Brain microvascular endothelial cell (primary cell): ENCODE measurements around the gene POLR1H.

Source experiments
- DNase-seq: peaks from one replicate; pipeline ENCODE4 v3.0.0-alpha.2; 2020
- H3K27ac ChIP-seq: fragments of 250-450 bp; sonication (Bioruptor Pico); 2 replicates; pipeline ENCODE4 v1.5.1; 2020; ENCODE audit warnings: mild to moderate bottlenecking, moderate library complexity
- H3K27me3 ChIP-seq: fragments of 250-450 bp; sonication (Bioruptor Pico); replicated peaks from 2 replicates; pipeline ENCODE4 v1.5.1; 2020; ENCODE audit warnings: mild to moderate bottlenecking
- H3K36me3 ChIP-seq: fragments of 250-450 bp; sonication (Bioruptor Pico); replicated peaks from 2 replicates; pipeline ENCODE4 v1.5.1; 2020; ENCODE audit warnings: mild to moderate bottlenecking
- H3K4me3 ChIP-seq: 2 replicates; pipeline ENCODE4 v1.5.1; 2011; ENCODE audit warnings: low read depth, mild to moderate bottlenecking, control low read depth, low read length, moderate library complexity
- in situ Hi-C: cut with HindIII; loops from 2 replicates; pipeline ENCODE4 v1.10.0; 2017; ENCODE audit warnings: low sequenced_read_pairs, low pct_ligation_motif_present
- TF ChIP-seq, protein P1 (sequence below): IDR thresholded peaks from 2 replicates; pipeline ENCODE4 v1.5.1; 2011; ENCODE audit warnings: low read depth, mild to moderate bottlenecking, moderate library complexity, low read length, control low read depth, inconsistent platforms; ENCODE audit errors: missing control alignments

POLR1H gene

DNA sequence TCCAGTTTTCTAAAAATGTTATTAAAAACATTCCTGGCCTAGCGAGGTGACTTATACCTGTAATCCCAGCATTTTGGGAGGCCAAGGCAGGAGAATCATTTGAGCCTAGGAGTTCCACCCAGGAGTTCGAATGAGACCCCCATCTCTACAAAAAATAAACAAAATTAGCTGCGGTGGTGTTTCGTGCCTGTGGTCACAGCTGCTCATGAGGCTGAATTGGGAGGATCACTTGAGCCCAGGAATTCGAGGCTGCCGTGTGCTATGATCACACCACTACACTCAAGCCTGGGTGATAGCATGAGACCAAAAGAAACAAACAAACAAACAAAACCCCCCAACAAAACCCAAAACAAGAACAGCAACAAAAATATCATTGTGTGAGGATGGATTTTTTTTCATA lies 19.8 kb upstream of the POLR1H start:
- Histone ChIP-seq H3K4me3 (no peak overlapping the region), H3K27ac (no peak overlapping the region), H3K27me3 (no peaks in the 10 kb centered on the region), H3K36me3 (no peaks in the 10 kb centered on the region)
- TF ChIP-seq, protein P1, sequence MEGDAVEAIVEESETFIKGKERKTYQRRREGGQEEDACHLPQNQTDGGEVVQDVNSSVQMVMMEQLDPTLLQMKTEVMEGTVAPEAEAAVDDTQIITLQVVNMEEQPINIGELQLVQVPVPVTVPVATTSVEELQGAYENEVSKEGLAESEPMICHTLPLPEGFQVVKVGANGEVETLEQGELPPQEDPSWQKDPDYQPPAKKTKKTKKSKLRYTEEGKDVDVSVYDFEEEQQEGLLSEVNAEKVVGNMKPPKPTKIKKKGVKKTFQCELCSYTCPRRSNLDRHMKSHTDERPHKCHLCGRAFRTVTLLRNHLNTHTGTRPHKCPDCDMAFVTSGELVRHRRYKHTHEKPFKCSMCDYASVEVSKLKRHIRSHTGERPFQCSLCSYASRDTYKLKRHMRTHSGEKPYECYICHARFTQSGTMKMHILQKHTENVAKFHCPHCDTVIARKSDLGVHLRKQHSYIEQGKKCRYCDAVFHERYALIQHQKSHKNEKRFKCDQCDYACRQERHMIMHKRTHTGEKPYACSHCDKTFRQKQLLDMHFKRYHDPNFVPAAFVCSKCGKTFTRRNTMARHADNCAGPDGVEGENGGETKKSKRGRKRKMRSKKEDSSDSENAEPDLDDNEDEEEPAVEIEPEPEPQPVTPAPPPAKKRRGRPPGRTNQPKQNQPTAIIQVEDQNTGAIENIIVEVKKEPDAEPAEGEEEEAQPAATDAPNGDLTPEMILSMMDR, result no peak
- in situ Hi-C loops, result no loop called here
- DNase-seq, result no peak

- Histone ChIP-seq H3K27me3 (no peaks in the 10 kb centered on the region), H3K4me3 (no peak overlapping the region), H3K36me3 (no peaks in the 10 kb centered on the region), H3K27ac (no peak overlapping the region)
- TF ChIP-seq, protein P1, result no peak
- DNase-seq, result no peak
- in situ Hi-C loops, result no loop called here
Measured at GRCh38 chr6:30041821-30042220, 19.2 kb upstream of the POLR1H start.

DNA sequence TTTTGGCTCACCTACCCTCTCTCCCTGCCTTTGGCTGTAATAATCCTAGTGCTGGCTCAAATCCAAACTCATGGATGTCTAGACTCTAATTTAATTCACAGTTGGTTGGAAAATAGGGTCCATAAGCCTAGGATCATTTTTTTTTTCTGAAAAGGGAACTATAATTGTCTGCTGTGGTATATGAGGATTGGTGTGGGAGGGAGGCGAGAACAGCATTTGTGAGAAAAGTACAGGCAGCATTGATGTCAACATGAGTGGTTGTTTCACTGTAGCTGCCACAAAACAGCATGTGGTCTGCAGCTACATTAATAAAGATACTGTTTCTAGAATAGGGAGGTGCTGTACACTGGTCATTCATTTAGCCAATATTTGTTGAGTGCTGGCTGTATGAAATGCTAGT lies 18.6 kb upstream of the POLR1H start:
- no peak for DNase-seq
- Histone ChIP-seq H3K27me3 (no peaks in the 10 kb centered on the region), H3K4me3 (no peak overlapping the region), H3K27ac (no peak overlapping the region), H3K36me3 (no peaks in the 10 kb centered on the region)
- in situ Hi-C loops, result no loop called here
- TF ChIP-seq, protein P1, result no peak

GRCh38 chr6:30042914-30043313 lies 18.2 kb upstream of the POLR1H start:
- no peaks in the 10 kb centered on the region for H3K36me3 ChIP-seq
- TF ChIP-seq, protein P1, result no peak
- DNase-seq, result no peak
- H3K27me3 ChIP-seq, result no peaks in the 10 kb centered on the region
- in situ Hi-C loops, result no loop called here
- H3K4me3 ChIP-seq, result no peak overlapping the region
- H3K27ac ChIP-seq, result no peak overlapping the region

GRCh38 chr6:30043744-30044143 lies 17.3 kb upstream of the POLR1H start:
- H3K27ac ChIP-seq, result no peak overlapping the region
- H3K27me3 ChIP-seq, result no peaks in the 10 kb centered on the region
- no peak for DNase-seq
- H3K4me3 ChIP-seq, result no peak overlapping the region
- no peaks in the 10 kb centered on the region for H3K36me3 ChIP-seq
- in situ Hi-C loops, result no loop called here
- TF ChIP-seq, protein P1, result no peak

DNA sequence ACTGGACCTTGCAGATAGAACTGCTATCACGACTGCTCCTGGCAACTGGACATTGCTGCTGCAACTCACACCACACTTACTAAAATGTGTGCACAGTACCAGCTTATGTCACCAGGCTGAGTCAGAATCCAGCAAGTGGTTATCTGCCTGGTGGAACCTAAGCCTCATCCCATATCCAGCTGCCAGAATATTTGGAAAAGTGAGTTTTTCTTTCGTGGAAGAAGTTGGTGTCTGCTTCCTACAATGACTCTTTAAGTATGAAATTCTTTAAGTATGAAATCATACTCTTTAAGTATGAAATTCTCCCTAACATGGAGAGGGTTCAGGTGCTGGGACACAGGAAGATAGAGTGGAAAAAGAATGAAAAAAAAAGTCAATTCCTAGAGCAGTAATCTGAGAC lies 16.4 kb upstream of the POLR1H start:
- TF ChIP-seq, protein P1, result no peak
- Histone ChIP-seq H3K4me3 (no peak overlapping the region), H3K27ac (no peak overlapping the region), H3K27me3 (no peaks in the 10 kb centered on the region), H3K36me3 (no peaks in the 10 kb centered on the region)
- in situ Hi-C loops, result no loop called here
- DNase-seq, result peak; percentile 68
